Peyer's patch (tissue), 4 donors: ENCODE results near the gene NOC2L.

ENCODE experiments used
- POLR2A ChIP-seq, 2 donors: fragments of 450-650 bp; IDR thresholded peaks; one replicate each; pipeline ENCODE4 v1.5.1; 2017; ENCODE audit warnings: antibody characterized with exemption in 2 of 2, mild to moderate bottlenecking in 2 of 2, moderate library complexity in 2 of 2
- TF ChIP-seq, protein P1 (sequence below), 6 experiments: fragments of 450-650 bp in 4 of 6; fragments of 200-600 bp in 2 of 6; sonication (generic) in 1 of 6; IDR thresholded peaks; one replicate each; pipeline ENCODE4 v1.5.1; 2017 to 2019; ENCODE audit warnings: antibody characterized with exemption in 6 of 6, mild to moderate bottlenecking in 3 of 6, moderate library complexity in 1 of 6

- TF ChIP-seq, protein P1, sequence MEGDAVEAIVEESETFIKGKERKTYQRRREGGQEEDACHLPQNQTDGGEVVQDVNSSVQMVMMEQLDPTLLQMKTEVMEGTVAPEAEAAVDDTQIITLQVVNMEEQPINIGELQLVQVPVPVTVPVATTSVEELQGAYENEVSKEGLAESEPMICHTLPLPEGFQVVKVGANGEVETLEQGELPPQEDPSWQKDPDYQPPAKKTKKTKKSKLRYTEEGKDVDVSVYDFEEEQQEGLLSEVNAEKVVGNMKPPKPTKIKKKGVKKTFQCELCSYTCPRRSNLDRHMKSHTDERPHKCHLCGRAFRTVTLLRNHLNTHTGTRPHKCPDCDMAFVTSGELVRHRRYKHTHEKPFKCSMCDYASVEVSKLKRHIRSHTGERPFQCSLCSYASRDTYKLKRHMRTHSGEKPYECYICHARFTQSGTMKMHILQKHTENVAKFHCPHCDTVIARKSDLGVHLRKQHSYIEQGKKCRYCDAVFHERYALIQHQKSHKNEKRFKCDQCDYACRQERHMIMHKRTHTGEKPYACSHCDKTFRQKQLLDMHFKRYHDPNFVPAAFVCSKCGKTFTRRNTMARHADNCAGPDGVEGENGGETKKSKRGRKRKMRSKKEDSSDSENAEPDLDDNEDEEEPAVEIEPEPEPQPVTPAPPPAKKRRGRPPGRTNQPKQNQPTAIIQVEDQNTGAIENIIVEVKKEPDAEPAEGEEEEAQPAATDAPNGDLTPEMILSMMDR (IDR thresholded peaks at IDR 0.05): no peak
- no peak for TF ChIP-seq POLR2A (IDR thresholded peaks at IDR 0.05)
Measured at GRCh38 chr1:901108-901859, 57.8 kb downstream of the NOC2L start.
